Transverse colon (tissue), 4 donors: Measurements from ENCODE around the gene PTF1A. TPM values are rescaled to one million over a fixed set of nuclear protein-coding genes. Genes with fewer than 3 reads are reported as not detected.

Experiments
- DNase-seq: peaks from one replicate; pipeline ENCODE4 v3.0.0-alpha.2; 2019
- H3K27ac ChIP-seq, 4 donors: fragments of 200-600 bp; sonication (generic); 2 replicates each; pipeline ENCODE4 v1.5.1; 2016 to 2018; ENCODE audit warnings: inconsistent platforms in 4 of 4
- H3K27me3 ChIP-seq: fragments of 200-600 bp; sonication (generic); 2 replicates; pipeline ENCODE4 v1.5.1; 2017; ENCODE audit warnings: inconsistent platforms
- H3K36me3 ChIP-seq, 4 donors: fragments of 200-600 bp; sonication (generic); 2 replicates each; pipeline ENCODE4 v1.5.1; 2017 to 2019; ENCODE audit warnings: inconsistent platforms in 4 of 4
- H3K4me1 ChIP-seq, 4 donors: fragments of 200-600 bp; sonication (generic); 2 replicates each; pipeline ENCODE4 v1.5.1; 2017 to 2020; ENCODE audit warnings: inconsistent platforms in 4 of 4
- H3K4me3 ChIP-seq, 4 donors: fragments of 200-600 bp; sonication (generic); 1 replicate in 1 of 4; 2 replicates in 3 of 4; pipeline versions ENCODE4 v1.5.1 to v1.6.1; 2017 to 2019; ENCODE audit warnings: inconsistent platforms in 4 of 4
- H3K9me3 ChIP-seq, 2 donors: fragments of 200-600 bp; sonication (generic); 2 replicates each; pipeline ENCODE4 v1.5.1; 2017 to 2019; ENCODE audit warnings: inconsistent platforms in 2 of 2
- EP300 ChIP-seq: sonication (generic); formaldehyde crosslinking; IDR thresholded peaks from one replicate; pipeline ENCODE4 v1.6.1; 2017; ENCODE audit warnings: antibody characterized with exemption, low read depth
- POLR2A ChIP-seq: fragments of 450-650 bp; IDR thresholded peaks from one replicate; pipeline ENCODE4 v1.6.1; 2016; ENCODE audit warnings: antibody characterized with exemption, mild to moderate bottlenecking, moderate library complexity
- POLR2AphosphoS5 ChIP-seq, 3 donors: sonication (generic); formaldehyde crosslinking; IDR thresholded peaks; one replicate each; pipeline ENCODE4 v1.6.1; 2016; ENCODE audit warnings: antibody characterized with exemption in 3 of 3
- WGBS, 2 donors: methylation state at CpG; one replicate each; pipeline ENCODE4 v1.1.5; 2018; ENCODE audit warnings: low coverage in 1 of 2; 5-methylcytosine and 5-hydroxymethylcytosine counted together
- in situ Hi-C, 4 donors: fragments of 200-750 bp; cut with MboI; loops; one replicate each; pipeline versions ENCODE4 v1.15.0 to v1.15.1; 2017; ENCODE audit warnings: low sequenced_read_pairs in 3 of 4, low pct_ligation_motif_present in 1 of 4, low pct_unique_long_range_greater_than_20kb in 1 of 4
- intact Hi-C: fragments of 100-400 bp; cut with DNase I; formaldehyde crosslinking; loops from one replicate; pipeline ENCODE4 v1.15.1; 2023; ENCODE audit warnings: low total_unique reads
- total RNA-seq, 4 donors: library from RNA; depleted of rRNA; stranded (reverse); fragments of >200 nt; gene quantifications; one replicate each; pipeline ENCODE4 v1.1.0, GENCODE V29; 2016
- TF ChIP-seq, protein P1 (sequence below), 5 experiments: fragments of 200-600 bp in 3 of 5; fragments of 450-650 bp in 2 of 5; sonication (generic) in 3 of 5; IDR thresholded peaks; 1 replicate in 2 of 5; 2 replicates in 3 of 5; pipeline ENCODE4 v1.5.1; 2016 to 2017; ENCODE audit warnings: antibody characterized with exemption in 5 of 5, inconsistent platforms in 3 of 5, mild to moderate bottlenecking in 2 of 5, moderate library complexity in 1 of 5

Gene PTF1A, protein sequence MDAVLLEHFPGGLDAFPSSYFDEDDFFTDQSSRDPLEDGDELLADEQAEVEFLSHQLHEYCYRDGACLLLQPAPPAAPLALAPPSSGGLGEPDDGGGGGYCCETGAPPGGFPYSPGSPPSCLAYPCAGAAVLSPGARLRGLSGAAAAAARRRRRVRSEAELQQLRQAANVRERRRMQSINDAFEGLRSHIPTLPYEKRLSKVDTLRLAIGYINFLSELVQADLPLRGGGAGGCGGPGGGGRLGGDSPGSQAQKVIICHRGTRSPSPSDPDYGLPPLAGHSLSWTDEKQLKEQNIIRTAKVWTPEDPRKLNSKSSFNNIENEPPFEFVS
- total RNA-seq: not detected

DNA sequence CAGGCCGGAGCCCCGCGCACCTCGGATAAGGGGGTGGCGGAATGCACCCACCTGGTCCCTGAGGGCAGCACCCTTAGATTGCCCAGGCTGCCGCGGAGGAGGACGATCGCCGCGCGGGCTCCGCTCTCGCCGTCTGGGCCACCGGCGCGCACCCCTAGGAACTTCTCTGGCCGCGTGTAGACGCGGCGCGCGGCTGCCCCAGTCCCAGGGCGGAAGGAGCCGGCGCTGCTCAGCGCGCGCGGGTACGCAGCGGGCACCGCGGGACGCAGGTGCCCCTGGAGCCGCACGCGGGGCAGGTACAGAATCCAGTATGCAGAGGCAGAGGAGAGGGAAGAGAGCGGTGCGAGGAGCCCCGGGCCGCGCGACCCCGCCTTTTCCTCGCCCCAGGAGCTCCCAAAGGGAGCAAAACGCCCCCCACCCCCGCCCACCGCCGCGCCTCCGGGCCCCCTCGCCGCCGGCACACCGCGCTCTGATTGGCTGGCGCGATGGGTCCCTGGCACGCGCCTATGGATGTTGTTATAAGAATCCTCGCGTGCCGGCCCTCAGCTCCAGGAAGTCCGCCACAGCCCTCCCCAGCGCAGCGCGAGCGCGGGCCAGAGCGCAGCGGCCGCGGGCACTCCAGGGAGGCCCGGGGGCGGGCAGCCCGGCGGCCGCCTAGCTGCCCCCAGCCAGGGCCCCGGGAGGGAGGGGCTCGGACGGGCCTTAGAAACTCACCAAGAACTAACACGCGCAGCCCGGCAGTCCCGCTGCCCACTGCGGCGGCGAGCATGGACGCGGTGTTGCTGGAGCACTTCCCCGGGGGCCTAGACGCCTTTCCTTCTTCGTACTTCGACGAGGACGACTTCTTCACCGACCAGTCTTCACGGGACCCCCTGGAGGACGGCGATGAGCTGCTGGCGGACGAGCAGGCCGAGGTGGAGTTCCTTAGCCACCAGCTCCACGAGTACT, at the start of gene PTF1A:
TSS of gene PTF1A (plus strand) at position 549 of the 948 bp plus-strand sequence. CDS start at position 768, 219 bp downstream.
- Histone ChIP-seq H3K27ac (no peak within 1 kb of the TSS), H3K9me3 (no peaks in the 10 kb centered on the region), H3K4me3 (peak within 1 kb of the TSS in 1 of 4 donors; percentile 11), H3K36me3 (no peaks in the 10 kb centered on the region), H3K4me1 (peaks cover 0 to 11% (median 3%) of the 10 kb centered on the region in 4 donors), H3K27me3 (peaks cover 84% of the 10 kb centered on the region)
- WGBS, 2 donors: 9% methylated on average over 62 of the region's 107 CpGs; no CpG with 5 or more reads in 1 of the 2 donors
- DNase-seq: no peak
- TF ChIP-seq POLR2A: no peak
- TF ChIP-seq, protein P1, sequence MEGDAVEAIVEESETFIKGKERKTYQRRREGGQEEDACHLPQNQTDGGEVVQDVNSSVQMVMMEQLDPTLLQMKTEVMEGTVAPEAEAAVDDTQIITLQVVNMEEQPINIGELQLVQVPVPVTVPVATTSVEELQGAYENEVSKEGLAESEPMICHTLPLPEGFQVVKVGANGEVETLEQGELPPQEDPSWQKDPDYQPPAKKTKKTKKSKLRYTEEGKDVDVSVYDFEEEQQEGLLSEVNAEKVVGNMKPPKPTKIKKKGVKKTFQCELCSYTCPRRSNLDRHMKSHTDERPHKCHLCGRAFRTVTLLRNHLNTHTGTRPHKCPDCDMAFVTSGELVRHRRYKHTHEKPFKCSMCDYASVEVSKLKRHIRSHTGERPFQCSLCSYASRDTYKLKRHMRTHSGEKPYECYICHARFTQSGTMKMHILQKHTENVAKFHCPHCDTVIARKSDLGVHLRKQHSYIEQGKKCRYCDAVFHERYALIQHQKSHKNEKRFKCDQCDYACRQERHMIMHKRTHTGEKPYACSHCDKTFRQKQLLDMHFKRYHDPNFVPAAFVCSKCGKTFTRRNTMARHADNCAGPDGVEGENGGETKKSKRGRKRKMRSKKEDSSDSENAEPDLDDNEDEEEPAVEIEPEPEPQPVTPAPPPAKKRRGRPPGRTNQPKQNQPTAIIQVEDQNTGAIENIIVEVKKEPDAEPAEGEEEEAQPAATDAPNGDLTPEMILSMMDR (IDR thresholded peaks at IDR 0.05): no peak
- TF ChIP-seq POLR2AphosphoS5 (IDR thresholded peaks at IDR 0.05): no peak
- in situ Hi-C loops (no loop called here), intact Hi-C loops (no loop called here)

DNA sequence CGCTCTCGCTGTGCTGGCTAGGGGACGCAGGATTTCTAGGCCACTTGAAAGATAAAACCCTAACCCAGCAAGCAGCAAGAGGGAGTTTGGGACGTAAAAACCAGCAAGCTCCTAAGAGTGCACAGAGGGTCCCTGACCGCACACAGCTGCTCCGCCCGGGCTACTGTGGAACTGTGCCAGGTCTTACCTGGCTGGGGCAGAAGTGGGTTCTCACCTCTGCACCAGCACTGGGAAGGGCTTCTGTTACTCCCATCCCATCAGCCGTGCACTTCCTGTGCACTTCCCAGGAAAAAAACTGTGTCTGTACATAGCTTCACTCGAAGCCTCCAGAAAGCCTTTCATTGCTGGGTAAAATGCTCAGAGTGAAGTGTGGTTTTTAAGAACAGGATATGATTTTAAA, 45.9 kb upstream of the PTF1A start:
- no peak overlapping the region for H3K4me3 ChIP-seq
- intact Hi-C loops: no loop called here
- 78% methylated on average over 9 of the region's 9 CpGs; no CpG with 5 or more reads in 1 of the 2 donors for WGBS, 2 donors
- TF ChIP-seq, protein P1 (IDR thresholded peaks at IDR 0.05): no peak
- no peak for TF ChIP-seq POLR2AphosphoS5 (IDR thresholded peaks at IDR 0.05)
- TF ChIP-seq EP300: no peak
- TF ChIP-seq POLR2A: no peak
- H3K27ac ChIP-seq: no peak overlapping the region
- in situ Hi-C loops: loop anchor here in 1 of 4 donors (25.0 kb wide), 1 partner anchor 391 kb away; no protein-coding TSS in a partner anchor
- DNase-seq: no peak
- no peaks in the 10 kb centered on the region for H3K27me3 ChIP-seq
- no peaks in the 10 kb centered on the region for H3K4me1 ChIP-seq
- no peaks in the 10 kb centered on the region for H3K36me3 ChIP-seq
- no peaks in the 10 kb centered on the region for H3K9me3 ChIP-seq

DNA sequence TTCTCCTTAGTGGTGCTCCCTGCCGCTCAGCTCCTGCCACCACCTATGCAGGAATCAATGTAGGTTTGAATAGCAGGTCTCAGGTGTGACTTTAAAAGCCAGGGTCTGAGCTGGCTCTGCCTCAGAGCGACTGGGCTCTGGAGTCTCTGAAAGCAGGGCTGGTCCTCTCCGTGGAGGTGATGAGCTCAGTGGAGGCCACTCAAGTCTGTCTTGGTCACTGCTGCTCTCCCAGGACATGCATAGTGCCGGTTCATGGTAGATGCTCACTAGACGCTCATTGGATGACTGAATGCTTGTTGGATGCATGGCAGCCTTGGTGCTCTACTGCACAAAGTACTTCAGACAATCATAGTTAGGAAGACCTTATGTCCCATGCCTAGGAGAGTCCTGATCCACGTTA, 45.1 kb upstream of the PTF1A start:
- intact Hi-C loops: no loop called here

More for the DNA sequence above, 45.1 kb upstream of the PTF1A start:
- Histone ChIP-seq H3K36me3 (no peaks in the 10 kb centered on the region), H3K9me3 (no peaks in the 10 kb centered on the region), H3K4me3 (no peak overlapping the region), H3K4me1 (no peaks in the 10 kb centered on the region), H3K27ac (no peak overlapping the region), H3K27me3 (no peaks in the 10 kb centered on the region)
- WGBS, 2 donors: 78% methylated on average over 6 of the region's 6 CpGs; no CpG with 5 or more reads in 1 of the 2 donors
- TF ChIP-seq POLR2AphosphoS5 (IDR thresholded peaks at IDR 0.05): no peak
- TF ChIP-seq EP300: no peak
- no peak for TF ChIP-seq POLR2A
- TF ChIP-seq, protein P1 (IDR thresholded peaks at IDR 0.05): no peak
- no peak for DNase-seq
- in situ Hi-C loops: loop anchor here in 1 of 4 donors (25.0 kb wide), 1 partner anchor 390 kb away; no protein-coding TSS in a partner anchor
